H1 (cell line): Measurements from ENCODE around the gene ARSB. TPM values are rescaled to one million over a fixed set of nuclear protein-coding genes. Genes with fewer than 3 reads are reported as not detected.

Experiments used
- CTCF ChIA-PET: fragments of 300-600 bp; sonication (Branson Sonifier 250); formaldehyde crosslinking; loops from one replicate; lab custom pipeline; 2021; ENCODE audit not compliant: partially characterized antibody; lab: Charles Lee
- POLR2A ChIA-PET: fragments of 300-600 bp; sonication (Branson Sonifier 250); formaldehyde crosslinking; loops from one replicate; lab custom pipeline; 2021; ENCODE audit warnings: inconsistent platforms; ENCODE audit not compliant: partially characterized antibody; lab: Charles Lee
- DNase-seq, 2 experiments: peaks; one replicate each; pipeline versions ENCODE4 v3.0.0 to v3.0.0-alpha.2; 2010 to 2022; ENCODE audit warnings: low spot score in 2 of 2, low read depth in 1 of 2, mixed read lengths in 1 of 2
- FAIRE-seq: peaks from 2 replicates; lab custom pipeline; 2011; peaks lifted over from hg19 to GRCh38; lab: Jason Lieb, UNC
- H2AFZ ChIP-seq: 2 replicates; pipeline ENCODE4 v1.8.1; 2012; ENCODE audit warnings: low read length, inconsistent platforms
- H2AK5ac ChIP-seq: 2 replicates; pipeline ENCODE4 v1.6.1; 2013; ENCODE audit warnings: low read depth, low read length
- H2BK120ac ChIP-seq: replicated peaks from 2 replicates; pipeline ENCODE3; 2013; ENCODE audit warnings: low read depth, low read length, inconsistent platforms
- H2BK12ac ChIP-seq: 2 replicates; pipeline ENCODE4 v1.6.1; 2013; ENCODE audit warnings: low read depth, low read length
- H2BK15ac ChIP-seq: 2 replicates; pipeline ENCODE4 v1.6.1; 2013; ENCODE audit warnings: low read length
- H2BK20ac ChIP-seq: 2 replicates; pipeline ENCODE4 v1.6.1; 2013; ENCODE audit warnings: low read length
- H2BK5ac ChIP-seq: 2 replicates; pipeline ENCODE4 v1.6.1; 2013; ENCODE audit warnings: low read depth, low read length
- H3K14ac ChIP-seq: 2 replicates; pipeline ENCODE4 v1.6.1; 2013; ENCODE audit warnings: inconsistent platforms; ENCODE audit not compliant: insufficient read length
- H3K18ac ChIP-seq: 2 replicates; pipeline ENCODE4 v1.6.1; 2013; ENCODE audit warnings: low read length; ENCODE audit errors: extremely low read depth
- H3K23ac ChIP-seq: 2 replicates; pipeline ENCODE4 v1.6.1; 2013; ENCODE audit warnings: inconsistent platforms; ENCODE audit not compliant: insufficient read length
- H3K23me2 ChIP-seq: 2 replicates; pipeline ENCODE4 v1.6.1; 2013; ENCODE audit warnings: low read depth, low read length
- H3K27ac ChIP-seq: 2 replicates; pipeline ENCODE4 v1.6.1; 2011; ENCODE audit warnings: low read depth, low read length, inconsistent platforms
- H3K27me3 ChIP-seq, 4 experiments: replicated peaks in 1 of 4; 1 replicate in 1 of 4; 2 replicates in 3 of 4; pipeline versions ENCODE4 v1.6.1 to v1.8.1; 2011 to 2013; ENCODE audit warnings: low read length in 3 of 4, mild to moderate bottlenecking in 3 of 4, inconsistent platforms in 2 of 4, mixed read lengths in 2 of 4, moderate library complexity in 1 of 4; ENCODE audit not compliant: control insufficient read depth in 3 of 4, insufficient read depth in 3 of 4; ENCODE audit errors: extremely low read depth in 1 of 4
- H3K36me3 ChIP-seq, 4 experiments: 2 replicates each; pipeline versions ENCODE4 v1.6.1 to v1.8.1; 2011 to 2013; ENCODE audit warnings: mild to moderate bottlenecking in 4 of 4, low read length in 3 of 4, moderate library complexity in 2 of 4, control low read depth in 1 of 4, inconsistent platforms in 1 of 4; ENCODE audit not compliant: insufficient read depth in 4 of 4, control insufficient read depth in 2 of 4
- H3K4ac ChIP-seq: replicated peaks from 2 replicates; pipeline ENCODE3; 2013; ENCODE audit warnings: low read length, low read depth, mixed read lengths, inconsistent platforms; ENCODE audit not compliant: insufficient read length
- H3K4me1 ChIP-seq, 4 experiments: replicated peaks in 1 of 4; 1 replicate in 1 of 4; 2 replicates in 3 of 4; pipeline versions ENCODE4 v1.6.1 to v1.8.1; 2011 to 2013; ENCODE audit warnings: low read length in 3 of 4, inconsistent platforms in 2 of 4, mixed read lengths in 1 of 4; ENCODE audit not compliant: insufficient read depth in 4 of 4, control insufficient read depth in 3 of 4
- H3K4me2 ChIP-seq, 2 experiments: 2 replicates each; pipeline versions ENCODE4 v1.6.1 to v1.8.1; 2011 to 2013; ENCODE audit warnings: low read depth in 2 of 2, low read length in 2 of 2, control low read depth in 1 of 2, inconsistent platforms in 1 of 2, mild to moderate bottlenecking in 1 of 2; ENCODE audit not compliant: insufficient read depth in 1 of 2
- H3K4me3 ChIP-seq, 4 experiments: fragments of 200-600, 300-600 bp in 1 of 4; sonication (generic), shearing (Covaris generic), sonication (Bioruptor Twin) in 1 of 4; 2 replicates each; pipeline versions ENCODE4 v1.5.1 to v1.8.1; 2011 to 2016; ENCODE audit warnings: low read length in 4 of 4, low read depth in 3 of 4, control low read depth in 2 of 4, inconsistent platforms in 2 of 4, mild to moderate bottlenecking in 2 of 4, mixed read lengths in 1 of 4, moderate library complexity in 1 of 4; ENCODE audit not compliant: insufficient read depth in 2 of 4; ENCODE audit errors: extremely low read depth in 1 of 4
- H3K56ac ChIP-seq: replicated peaks from 2 replicates; pipeline ENCODE3; 2013; ENCODE audit warnings: low read depth, mild to moderate bottlenecking, mixed read lengths, low read length, inconsistent platforms; ENCODE audit not compliant: insufficient read length
- H3K79me1 ChIP-seq: 2 replicates; pipeline ENCODE4 v1.6.1; 2013; ENCODE audit warnings: low read depth, low read length, control low read depth
- H3K79me2 ChIP-seq, 2 experiments: 2 replicates each; pipeline versions ENCODE4 v1.6.1 to v1.8.1; 2012 to 2013; ENCODE audit warnings: low read length in 2 of 2, mild to moderate bottlenecking in 2 of 2, inconsistent platforms in 1 of 2; ENCODE audit not compliant: insufficient read depth in 2 of 2, control insufficient read depth in 1 of 2
- H3K9ac ChIP-seq, 4 experiments: replicated peaks in 1 of 4; 1 replicate in 1 of 4; 2 replicates in 3 of 4; pipeline versions ENCODE4 v1.6.1 to v1.8.1; 2011 to 2013; ENCODE audit warnings: low read depth in 3 of 4, low read length in 3 of 4, control low read depth in 2 of 4, mild to moderate bottlenecking in 2 of 4, moderate library complexity in 2 of 4, inconsistent platforms in 1 of 4; ENCODE audit errors: extremely low read depth in 1 of 4
- H3K9me3 ChIP-seq, 2 experiments: 2 replicates each; pipeline versions ENCODE4 v1.6.1 to v1.8.1; 2012 to 2013; ENCODE audit warnings: mild to moderate bottlenecking in 2 of 2, moderate library complexity in 2 of 2, control low read depth in 1 of 2, inconsistent platforms in 1 of 2, low read depth in 1 of 2, low read length in 1 of 2, mixed read lengths in 1 of 2; ENCODE audit not compliant: insufficient read depth in 2 of 2
- H4K20me1 ChIP-seq, 2 experiments: replicated peaks in 1 of 2; 2 replicates each; pipeline versions ENCODE3 to v1.8.1; 2011 to 2013; ENCODE audit warnings: inconsistent platforms in 2 of 2, low read length in 2 of 2, mild to moderate bottlenecking in 1 of 2; ENCODE audit not compliant: insufficient read depth in 2 of 2, control insufficient read depth in 1 of 2
- H4K5ac ChIP-seq: 2 replicates; pipeline ENCODE4 v1.6.1; 2013; ENCODE audit warnings: low read length, low read depth, mixed read lengths, inconsistent platforms; ENCODE audit not compliant: insufficient read length
- H4K8ac ChIP-seq: 2 replicates; pipeline ENCODE4 v1.8.0; 2013; ENCODE audit warnings: mild to moderate bottlenecking, moderate library complexity, low read length, inconsistent platforms; ENCODE audit not compliant: insufficient read depth; ENCODE audit errors: extremely low read depth
- H4K91ac ChIP-seq: replicated peaks from 2 replicates; pipeline ENCODE3; 2013; ENCODE audit warnings: low read length, mixed read lengths, inconsistent platforms; ENCODE audit not compliant: insufficient read length
- ASH2L ChIP-seq: fragments of 200-600, 300-600 bp; sonication (generic); IDR thresholded peaks from one replicate; pipeline ENCODE4 v1.7.1; 2017; ENCODE audit warnings: low read length
- ATF3 ChIP-seq: IDR thresholded peaks from 2 replicates; pipeline ENCODE4 v1.6.1; 2011; ENCODE audit warnings: low read depth, mild to moderate bottlenecking, low read length; ENCODE audit not compliant: insufficient read depth
- FOSL1 ChIP-seq: IDR thresholded peaks from 2 replicates; pipeline ENCODE4 v1.6.1; 2011; ENCODE audit warnings: mild to moderate bottlenecking, low read depth, low read length, moderate library complexity; ENCODE audit not compliant: insufficient read depth
- GABPA ChIP-seq: IDR thresholded peaks from 2 replicates; pipeline ENCODE4 v1.6.1; 2011; ENCODE audit warnings: mild to moderate bottlenecking, low read length, moderate library complexity, borderline replicate concordance; ENCODE audit not compliant: insufficient read depth
- HDAC6 ChIP-seq: IDR thresholded peaks from one replicate; pipeline ENCODE4 v1.7.1; 2012; ENCODE audit warnings: low read depth, mild to moderate bottlenecking, inconsistent platforms, low read length, moderate library complexity
- JUND ChIP-seq: IDR thresholded peaks from 2 replicates; pipeline ENCODE4 v1.6.1; 2011; ENCODE audit warnings: mild to moderate bottlenecking, improper control_type of control experiment, low read length
- POU5F1 ChIP-seq: IDR thresholded peaks from 2 replicates; pipeline ENCODE4 v1.6.1; 2011; ENCODE audit warnings: low read depth, mild to moderate bottlenecking, low read length, moderate library complexity
- RNF2 ChIP-seq: fragments of 200-900, 300-1000 bp; sonication (generic); IDR thresholded peaks from 2 replicates; pipeline ENCODE4 v1.7.1; 2016; ENCODE audit warnings: borderline replicate concordance, low read depth, mild to moderate bottlenecking, antibody characterized with exemption, low read length; ENCODE audit not compliant: poor library complexity, severe bottlenecking; ENCODE audit errors: missing control alignments
- RXRA ChIP-seq: IDR thresholded peaks from 2 replicates; pipeline ENCODE4 v1.6.1; 2011; ENCODE audit warnings: low read depth, mild to moderate bottlenecking, low read length, moderate library complexity; ENCODE audit not compliant: insufficient read depth
- SAP30 ChIP-seq: fragments of 300-600 bp; sonication (generic); IDR thresholded peaks from 2 replicates; pipeline ENCODE4 v1.7.1; 2012; ENCODE audit warnings: low read length, moderate library complexity, mild to moderate bottlenecking, inconsistent platforms; ENCODE audit not compliant: insufficient read depth, insufficient replicate concordance
- SP4 ChIP-seq: IDR thresholded peaks from 2 replicates; pipeline ENCODE4 v1.6.1; 2012; ENCODE audit warnings: low read length, inconsistent platforms
- SRF ChIP-seq: IDR thresholded peaks from 2 replicates; pipeline ENCODE4 v1.6.1; 2011; ENCODE audit warnings: mild to moderate bottlenecking, low read depth, low read length, moderate library complexity
- SUZ12 ChIP-seq: fragments of 200-600 bp; sonication (generic); IDR thresholded peaks from 2 replicates; pipeline ENCODE4 v1.6.1; 2012; ENCODE audit warnings: mild to moderate bottlenecking, inconsistent platforms, low read length, moderate library complexity, mixed read lengths
- YY1 ChIP-seq: IDR thresholded peaks from 2 replicates; pipeline ENCODE4 v1.6.1; 2011; ENCODE audit warnings: low read depth, mild to moderate bottlenecking, low read length
- WGBS, 2 experiments: shearing (Covaris generic) in 1 of 2; methylation state at CpG; one replicate each; pipeline versions ENCODE4 v1.1.6 to v1.1.7; 2013 to 2015; ENCODE audit warnings: low lambda C conversion rate in 2 of 2, mixed read lengths in 2 of 2, inconsistent platforms in 1 of 2, low coverage in 1 of 2, missing lambda C conversion rate in 1 of 2; ENCODE audit not compliant: insufficient replicate concordance in 2 of 2, insufficient coverage in 1 of 2, insufficient read length in 1 of 2; ENCODE audit errors: extremely low coverage in 1 of 2, missing lambda C conversion rate in 1 of 2; 5-methylcytosine and 5-hydroxymethylcytosine counted together
- polyA plus RNA-seq, 7 experiments: library from polyadenylated mRNA; depleted of rRNA in 3 of 7; stranded (reverse) in 5 of 7; unstranded in 2 of 7; fragments of >200 nt in 5 of 7; fragments of 200-250 nt in 2 of 7; gene quantifications; 1 replicate in 5 of 7; 2 replicates in 1 of 7; 4 replicates in 1 of 7; pipeline versions ENCODE4 v1.2.1 to v1.2.3, GENCODE V29; 2011 to 2013; ENCODE audit warnings: missing spikeins in 2 of 7, mixed read lengths in 2 of 7
- total RNA-seq: library from RNA; stranded (reverse); fragmentation: NEBNext Ultra II Directional; extraction: Animal tissue kit (Norgen Biotek cat#: 25700); gene quantifications from 2 replicates; pipeline ENCODE4 v1.2.1, GENCODE V29; 2021

The ARSB gene
- total and polyA plus RNA-seq, 2 of the 8 experiments (the other 6 are each of a cell fraction or from before 2014, with no cell fraction given), result 6.4 to 13.9 TPM

- no peaks in the 10 kb centered on the region for H3K23me2 ChIP-seq
- no peak overlapping the region for H2AK5ac ChIP-seq
- H2BK12ac ChIP-seq, result no peak overlapping the region
- H3K4ac ChIP-seq, result no peak overlapping the region
- H3K27me3 ChIP-seq, result no peaks in the 10 kb centered on the region
- no peak overlapping the region for H3K14ac ChIP-seq
- no peak overlapping the region for H4K5ac ChIP-seq
- FAIRE-seq (no peak), DNase-seq (no peak)
- H3K4me3 ChIP-seq, result no peak overlapping the region
- WGBS, 2 experiments, result 100% methylated on average over 1 of the region's 1 CpG; no CpG with 5 or more reads in 1 of the 2 experiments
- H2BK20ac ChIP-seq, result no peak overlapping the region
- no peak overlapping the region for H3K18ac ChIP-seq
- no peak overlapping the region for H4K91ac ChIP-seq
- no peak overlapping the region for H2BK15ac ChIP-seq
- H4K20me1 ChIP-seq, result no peaks in the 10 kb centered on the region
- no peak overlapping the region for H3K27ac ChIP-seq
- H2AFZ ChIP-seq, result no peak overlapping the region
- H3K9ac ChIP-seq, result no peak overlapping the region
- H3K9me3 ChIP-seq, result no peaks in the 10 kb centered on the region
- no peaks in the 10 kb centered on the region for H3K79me1 ChIP-seq
- H3K23ac ChIP-seq, result no peak overlapping the region
- H3K4me1 ChIP-seq, result no peaks in the 10 kb centered on the region
- ChIA-PET POLR2A (no interaction called here), CTCF (interaction anchor here (1.3 kb wide), 1 partner anchor 12 kb away, joined by 3 read pairs; no protein-coding TSS in a partner anchor)
- no peak overlapping the region for H2BK120ac ChIP-seq
- no peaks in the 10 kb centered on the region; a peak in 1 of 8 replicates for H3K36me3 ChIP-seq
- H4K8ac ChIP-seq, result no peak overlapping the region
- H3K79me2 ChIP-seq, result no peaks in the 10 kb centered on the region
- no peak overlapping the region for H2BK5ac ChIP-seq
- no peak overlapping the region for H3K4me2 ChIP-seq
- H3K56ac ChIP-seq, result no peak overlapping the region
- TF ChIP-seq RNF2, result no peak
- no peak for TF ChIP-seq SP4
- TF ChIP-seq FOSL1, result no peak
- no peak for TF ChIP-seq HDAC6
- no peak for TF ChIP-seq SUZ12
- TF ChIP-seq RXRA, result no peak
- no peak for TF ChIP-seq JUND
- TF ChIP-seq POU5F1, result no peak
- TF ChIP-seq ATF3, result no peak
- TF ChIP-seq GABPA, result no peak
- no peak for TF ChIP-seq ASH2L
- no peak for TF ChIP-seq SAP30
- no peak for TF ChIP-seq YY1
- no peak for TF ChIP-seq SRF
These were observed 202.4 kb downstream of the ARSB start for GRCh38 chr5:78782728-78783127.
